ENCODE measurements around the gene INKA1.
"Not testable (repeated sequence)": the region's sequence is repeated elsewhere in the genome, so short reads cannot be mapped to it uniquely, and the experiment has no call there.

INKA1 gene
- long read RNA-seq, donor 1, transcript INKA1-201 (2 exons, 1,040 nt), result major isoform, 31 of 40 reads
- long read RNA-seq, donor 1, partial matches to known transcripts, result 9 of 40 reads
- long read RNA-seq, donor 1, other reads (novel, unspliced or antisense), result 0 of 40 reads
- long read RNA-seq, donor 2, transcript INKA1-201 (2 exons, 1,040 nt), result major isoform, 12 of 12 reads
- long read RNA-seq, donor 2, partial matches to known transcripts, result 0 of 12 reads
- long read RNA-seq, donor 2, other reads (novel, unspliced or antisense), result 0 of 12 reads
- long read RNA-seq, donor 3, partial matches to known transcripts, result 0 of 2 reads
- long read RNA-seq, donor 3, other reads (novel, unspliced or antisense), result 0 of 2 reads
- long read RNA-seq, donor 4, transcript INKA1-201 (2 exons, 1,040 nt), result major isoform, 5 of 10 reads
- long read RNA-seq, donor 4, partial matches to known transcripts, result 5 of 10 reads
- long read RNA-seq, donor 4, other reads (novel, unspliced or antisense), result 0 of 10 reads
- long read RNA-seq, donor 5, transcript INKA1-201 (2 exons, 1,040 nt), result major isoform, 11 of 17 reads
- long read RNA-seq, donor 5, partial matches to known transcripts, result 6 of 17 reads
- long read RNA-seq, donor 5, other reads (novel, unspliced or antisense), result 0 of 17 reads
- long read RNA-seq, donor 6, transcript INKA1-201 (2 exons, 1,040 nt), result major isoform, 7 of 7 reads
- long read RNA-seq, donor 6, partial matches to known transcripts, result 0 of 7 reads
- long read RNA-seq, donor 6, other reads (novel, unspliced or antisense), result 0 of 7 reads
- long read RNA-seq, donor 7, transcript INKA1-201 (2 exons, 1,040 nt), result major isoform, 14 of 20 reads
- long read RNA-seq, donor 7, partial matches to known transcripts, result 6 of 20 reads
- long read RNA-seq, donor 7, other reads (novel, unspliced or antisense), result 0 of 20 reads
- long read RNA-seq, donor 8, transcript INKA1-201 (2 exons, 1,040 nt), result major isoform, 12 of 12 reads
- long read RNA-seq, donor 8, partial matches to known transcripts, result 0 of 12 reads
- long read RNA-seq, donor 8, other reads (novel, unspliced or antisense), result 0 of 12 reads

DNA sequence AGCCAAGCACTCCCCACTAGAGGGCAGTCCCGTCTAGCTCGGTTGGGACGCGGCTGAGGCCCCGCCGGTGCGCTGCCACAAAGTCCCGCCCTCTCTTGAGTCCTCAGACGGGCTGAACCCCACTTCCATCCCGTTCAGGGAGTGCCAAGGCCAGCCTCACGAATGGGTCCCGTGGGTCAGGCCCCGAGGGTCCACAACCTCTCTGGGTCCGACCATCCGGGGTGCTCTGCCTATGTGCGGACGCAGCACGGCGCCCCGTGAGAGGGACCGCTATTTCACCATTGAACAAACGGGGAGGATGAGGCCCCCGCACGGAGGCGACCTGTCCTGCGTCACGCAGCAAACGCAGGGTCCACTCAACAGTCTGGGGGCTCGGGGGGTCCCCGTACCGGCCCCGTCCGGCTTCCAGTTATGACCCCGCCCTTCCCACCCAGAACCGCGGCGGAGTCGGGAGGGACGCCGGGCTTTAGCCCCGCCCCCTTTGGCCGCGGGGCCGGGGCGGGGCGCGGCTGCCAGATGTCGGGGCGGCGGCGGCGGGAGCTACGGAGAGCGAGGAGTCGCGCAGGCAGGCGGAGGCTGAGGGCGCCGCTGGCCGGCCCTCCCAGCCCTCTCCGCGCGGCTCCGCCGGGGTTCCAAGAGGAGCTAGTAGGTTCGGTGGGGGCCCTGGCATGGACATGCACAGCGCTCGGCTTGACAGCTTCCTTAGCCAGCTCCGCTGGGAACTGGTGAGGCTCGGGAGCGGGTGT, at the start of gene INKA1:
INKA1 (plus strand) TSS at position 543 of the 746 bp plus-strand sequence; CDS start at position 675, 132 bp downstream.
- peak; percentile 94 for DNase-seq

DNA sequence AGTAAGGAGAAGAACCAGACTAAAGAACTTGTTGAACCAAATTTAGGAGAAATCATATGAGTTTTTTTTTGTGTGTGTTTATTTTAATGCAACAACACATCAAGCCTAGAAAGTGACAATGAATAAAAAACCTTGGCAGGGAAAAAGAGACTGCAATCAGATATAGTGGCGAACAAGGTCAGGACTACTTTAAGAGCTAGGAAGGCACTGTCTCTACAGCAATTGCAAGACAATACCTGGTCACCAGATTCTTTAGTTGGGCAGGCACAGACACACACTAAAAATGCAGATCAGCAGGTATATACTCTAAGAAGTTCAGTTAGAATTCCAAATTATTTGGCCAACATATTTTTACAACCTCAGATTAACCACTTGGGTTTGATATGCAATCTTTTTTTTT, 48.5 kb upstream of the INKA1 start:
- no peak for DNase-seq

DNA sequence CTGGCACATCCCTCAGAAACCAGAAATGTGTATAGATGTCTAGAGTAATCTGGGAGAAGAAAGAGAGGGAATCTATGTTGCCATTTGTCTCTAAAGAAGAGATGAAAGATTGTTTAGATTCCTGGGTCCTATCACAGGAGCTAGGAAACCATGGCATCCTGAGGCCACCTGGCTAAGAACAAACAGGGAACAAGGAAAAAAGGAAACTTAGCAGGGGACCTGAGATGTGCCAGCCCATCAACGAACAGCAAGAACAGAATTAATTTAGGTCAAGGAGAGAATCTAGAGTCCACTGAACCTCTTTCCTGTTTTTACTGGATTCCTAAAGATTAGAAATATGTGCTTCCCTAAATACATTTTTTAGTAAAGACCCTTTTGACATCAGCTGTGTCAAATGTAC, 47.0 kb upstream of the INKA1 start:
- no peak for DNase-seq

DNA sequence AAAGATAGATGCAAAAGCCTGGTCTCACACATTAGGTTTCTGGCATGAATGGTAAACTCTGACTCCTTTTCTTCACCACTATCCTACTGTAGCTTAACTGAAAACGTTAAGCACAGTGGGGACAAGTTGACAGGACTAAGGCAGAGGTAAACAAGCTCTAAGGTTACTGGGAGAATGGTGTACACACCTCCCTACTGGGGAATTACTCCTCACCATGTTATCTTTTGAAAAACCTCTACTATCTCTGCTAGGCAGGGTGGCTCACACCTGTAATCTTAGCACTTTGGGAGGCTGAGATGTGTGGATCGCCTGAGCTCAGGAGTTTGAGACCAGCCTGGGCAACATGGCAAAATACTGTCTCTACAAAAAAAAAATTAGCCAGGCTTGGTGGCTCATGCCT, 45.9 kb upstream of the INKA1 start:
- DNase-seq, result no peak

DNA sequence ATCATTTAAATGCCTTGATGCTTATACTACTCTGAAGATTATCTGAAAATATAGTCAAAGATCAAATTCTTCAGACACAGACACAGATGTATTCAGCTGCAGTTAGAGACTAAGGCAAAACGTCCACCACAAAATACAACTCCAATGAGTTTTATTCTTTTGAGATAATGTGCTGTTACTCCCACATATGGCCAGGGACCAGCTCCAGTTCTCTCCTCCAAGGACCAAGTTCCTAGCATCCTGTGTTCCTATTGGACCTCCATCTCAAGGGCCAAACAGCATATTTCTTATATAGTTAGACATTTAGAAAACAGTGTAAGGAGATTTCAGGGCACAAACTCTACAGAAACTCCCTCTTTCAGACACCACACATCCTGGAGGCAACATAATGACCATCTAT, 43.8 kb upstream of the INKA1 start:
- DNase-seq, result no peak

DNA sequence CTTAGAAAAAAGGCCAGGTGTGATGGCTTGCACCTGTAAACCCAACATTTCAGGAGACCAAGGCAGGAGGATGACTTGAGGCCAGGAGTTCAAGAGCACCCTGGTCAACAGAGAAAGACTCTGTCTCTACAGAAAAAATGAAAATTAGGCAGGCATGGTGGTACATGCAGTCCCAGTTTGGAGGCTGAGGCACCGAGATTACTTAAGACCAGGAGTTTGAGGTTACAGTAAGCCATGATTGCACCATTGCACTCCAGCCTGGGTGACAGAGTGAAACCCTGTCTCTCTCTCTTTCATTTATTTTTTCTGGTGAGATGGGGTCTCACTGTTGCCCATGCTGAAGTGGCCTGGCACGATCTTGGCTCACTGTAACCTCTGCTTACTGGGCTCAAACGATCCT, 41.4 kb upstream of the INKA1 start:
- no peak for DNase-seq

DNA sequence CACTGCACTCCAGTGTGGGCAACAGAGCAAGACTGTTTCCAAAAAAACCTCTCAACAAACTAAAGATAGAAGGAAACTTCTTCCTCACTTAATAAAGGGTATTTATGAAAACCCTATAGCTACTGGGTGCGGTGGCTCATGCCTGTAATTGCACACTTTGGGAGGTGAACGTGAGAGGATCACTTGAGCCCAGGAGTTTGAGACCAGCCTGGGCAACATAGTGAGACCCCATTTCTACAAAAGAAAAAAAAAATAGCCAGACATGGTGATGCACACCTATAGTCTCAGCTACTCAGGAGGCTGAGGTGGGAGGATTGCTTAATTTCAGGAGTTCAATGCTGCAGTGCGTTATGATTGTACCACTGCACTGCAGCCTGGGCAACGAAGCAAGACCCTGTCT, 39.1 kb upstream of the INKA1 start:
- no peak for DNase-seq

DNA sequence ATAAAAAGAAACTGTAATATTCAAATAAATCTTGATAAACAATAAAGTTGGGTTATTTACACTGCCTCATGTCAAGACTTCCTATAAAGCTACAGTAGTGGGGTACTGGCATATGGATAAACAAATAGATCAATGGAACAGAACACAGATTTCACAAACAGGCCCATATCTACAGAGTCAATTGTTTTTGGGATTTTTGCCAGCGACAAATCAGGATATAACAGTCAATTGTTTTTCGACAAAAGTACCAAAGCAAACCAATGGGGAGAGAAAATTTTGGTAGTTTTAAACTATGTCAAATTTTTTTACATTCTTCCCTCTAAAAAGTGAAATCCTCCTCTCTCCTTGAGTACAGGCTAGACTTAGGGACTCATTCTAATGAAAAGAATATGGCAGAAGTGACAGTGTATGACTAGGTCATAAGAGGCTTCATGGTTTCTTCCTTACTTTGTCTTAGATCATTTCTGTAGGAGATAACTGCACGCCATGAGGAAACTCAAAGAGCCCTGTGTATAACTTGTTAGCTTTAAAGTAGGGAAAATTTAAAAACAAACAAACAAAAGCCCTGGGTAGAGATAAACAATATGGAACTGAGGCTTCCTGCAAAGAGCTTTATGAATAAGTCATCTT, 33.7 kb upstream of the INKA1 start:
- no peak for DNase-seq

DNA sequence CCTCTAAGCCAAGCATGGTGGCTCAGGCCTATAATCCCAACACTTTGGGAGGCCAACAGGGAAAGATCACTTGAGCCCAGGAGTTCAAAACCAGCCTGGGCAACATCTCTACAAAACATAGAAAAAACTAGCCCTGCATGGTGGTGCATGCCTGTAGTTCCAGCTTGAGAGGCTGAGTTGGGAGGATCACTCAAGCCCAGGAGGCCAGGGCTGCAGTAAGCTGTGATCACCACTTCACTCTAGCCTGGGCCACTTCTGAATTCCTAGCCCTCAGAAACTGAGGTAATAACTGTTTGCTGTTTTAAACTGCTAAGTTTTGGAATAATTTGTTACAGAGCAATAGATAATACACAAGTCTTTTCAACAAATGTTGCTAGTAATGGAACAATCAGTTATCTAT, 33.1 kb upstream of the INKA1 start:
- DNase-seq, result no peak

DNA sequence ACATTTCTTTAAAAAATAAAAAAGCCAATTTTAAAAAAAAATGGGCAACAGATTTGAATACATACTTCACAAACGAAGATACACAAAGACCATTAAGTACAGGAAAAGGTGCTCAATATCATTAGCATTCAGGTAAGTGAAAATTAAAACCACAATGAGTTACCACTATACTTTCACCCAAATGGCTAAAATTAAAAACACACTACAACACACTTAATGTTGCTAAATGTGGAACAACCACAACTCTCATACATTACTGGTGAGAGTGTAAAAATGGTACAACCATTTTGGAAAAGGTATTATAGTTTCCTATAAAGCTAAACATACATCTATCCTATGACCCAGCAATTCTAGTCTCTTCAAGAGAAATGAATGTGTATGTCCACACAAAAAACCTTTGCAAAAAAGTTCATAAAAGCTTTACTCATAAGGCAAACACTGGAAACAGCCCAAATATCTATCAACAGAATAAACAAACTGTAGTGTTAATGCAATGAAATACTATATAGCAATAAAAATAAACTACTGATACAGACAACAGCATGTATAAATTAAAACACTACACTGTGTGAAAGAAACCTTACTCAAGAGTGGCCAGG, 31.6 kb upstream of the INKA1 start:
- DNase-seq, result no peak

DNA sequence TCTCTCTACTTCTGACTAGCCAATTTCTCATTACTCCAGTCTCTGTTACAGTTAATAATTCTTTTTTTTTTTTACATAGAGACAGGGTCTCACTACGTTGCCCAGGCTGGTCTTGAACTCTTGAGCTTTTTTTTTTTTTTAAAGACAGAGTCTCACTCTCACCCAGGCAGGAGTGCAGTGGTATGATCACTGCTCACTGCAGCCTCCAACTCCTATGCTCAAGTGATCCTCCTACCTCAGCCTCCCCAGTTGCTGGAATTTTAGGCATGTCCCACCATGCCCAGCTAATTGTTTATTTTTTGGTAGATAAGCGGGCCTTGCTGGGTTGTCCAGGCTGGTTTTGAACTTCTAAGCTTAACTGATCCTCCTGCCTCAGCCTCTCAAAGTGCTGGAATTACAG, 30.4 kb upstream of the INKA1 start:
- no peak for DNase-seq

DNA sequence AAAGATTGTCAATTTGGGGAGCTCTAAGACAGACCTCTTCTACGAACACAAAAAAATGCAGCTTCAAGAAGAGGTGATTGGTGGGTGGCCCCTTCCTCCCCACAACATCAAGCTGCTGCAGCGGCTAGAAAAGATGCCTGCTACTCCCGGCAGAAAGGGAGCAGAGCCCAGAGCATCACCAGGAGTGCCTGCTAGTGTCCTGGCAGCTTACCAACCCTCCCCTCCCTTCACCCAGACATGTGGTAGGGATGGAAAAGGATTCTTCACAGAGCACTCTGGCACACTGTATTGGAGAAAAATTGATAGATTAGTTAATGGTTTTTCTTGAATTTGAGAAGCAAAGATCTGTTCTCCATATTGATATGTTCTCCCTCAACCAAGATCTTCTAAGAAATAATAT, 27.5 kb upstream of the INKA1 start:
- DNase-seq, result no peak

DNA sequence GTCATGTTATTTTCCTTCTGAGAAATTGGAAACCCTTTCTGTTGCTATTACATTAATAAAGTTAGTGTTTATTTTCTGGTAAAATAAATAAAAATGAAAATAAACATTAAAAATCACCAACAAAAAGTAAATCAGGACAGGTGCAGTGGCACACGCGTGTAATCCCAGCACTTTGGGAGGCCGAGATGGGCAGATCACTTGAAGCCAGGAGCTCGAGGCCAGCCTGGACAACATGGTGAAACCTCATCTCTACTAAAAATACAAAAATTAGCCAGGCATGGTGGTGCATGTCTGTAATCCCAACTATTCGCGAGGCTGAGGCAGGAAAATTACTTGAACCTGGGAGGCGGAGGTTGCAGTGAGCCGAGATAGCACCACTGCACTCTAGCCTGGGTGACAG, 27.0 kb upstream of the INKA1 start:
- DNase-seq, result not testable (repeated sequence)

DNA sequence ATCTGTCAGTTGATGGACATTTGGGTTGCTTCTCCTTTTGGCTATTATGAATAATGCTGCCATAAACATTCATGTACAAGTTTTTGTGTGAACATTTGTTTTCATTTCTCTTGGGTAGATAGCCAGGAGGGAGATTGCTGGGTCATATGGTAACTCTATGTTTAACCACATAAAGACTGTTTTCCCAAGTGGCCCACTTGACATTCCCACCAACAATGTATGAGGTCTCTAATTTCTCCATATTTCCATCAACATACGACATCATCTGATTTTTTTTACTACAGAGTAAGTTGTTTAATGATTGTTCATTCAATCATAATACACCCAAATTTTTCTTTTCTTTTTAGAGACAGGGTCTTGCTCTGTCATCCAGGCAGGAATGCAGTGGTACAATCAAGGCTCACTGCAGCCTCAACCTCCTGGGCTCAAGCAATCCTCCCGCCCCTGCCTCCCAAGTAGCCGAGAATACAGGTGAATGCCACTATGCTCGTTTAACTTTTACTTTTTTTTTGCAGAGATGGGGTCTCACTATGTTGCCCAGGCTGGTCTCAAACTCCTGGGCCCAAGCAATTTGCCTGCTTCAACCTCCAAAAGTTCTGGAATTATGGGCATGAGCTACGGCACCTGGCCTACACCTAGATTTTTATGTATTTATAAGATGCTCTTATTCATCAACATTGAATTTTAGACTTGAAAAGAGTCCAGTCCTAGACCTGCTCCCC, 23.5 kb upstream of the INKA1 start:
- no peak for DNase-seq

DNA sequence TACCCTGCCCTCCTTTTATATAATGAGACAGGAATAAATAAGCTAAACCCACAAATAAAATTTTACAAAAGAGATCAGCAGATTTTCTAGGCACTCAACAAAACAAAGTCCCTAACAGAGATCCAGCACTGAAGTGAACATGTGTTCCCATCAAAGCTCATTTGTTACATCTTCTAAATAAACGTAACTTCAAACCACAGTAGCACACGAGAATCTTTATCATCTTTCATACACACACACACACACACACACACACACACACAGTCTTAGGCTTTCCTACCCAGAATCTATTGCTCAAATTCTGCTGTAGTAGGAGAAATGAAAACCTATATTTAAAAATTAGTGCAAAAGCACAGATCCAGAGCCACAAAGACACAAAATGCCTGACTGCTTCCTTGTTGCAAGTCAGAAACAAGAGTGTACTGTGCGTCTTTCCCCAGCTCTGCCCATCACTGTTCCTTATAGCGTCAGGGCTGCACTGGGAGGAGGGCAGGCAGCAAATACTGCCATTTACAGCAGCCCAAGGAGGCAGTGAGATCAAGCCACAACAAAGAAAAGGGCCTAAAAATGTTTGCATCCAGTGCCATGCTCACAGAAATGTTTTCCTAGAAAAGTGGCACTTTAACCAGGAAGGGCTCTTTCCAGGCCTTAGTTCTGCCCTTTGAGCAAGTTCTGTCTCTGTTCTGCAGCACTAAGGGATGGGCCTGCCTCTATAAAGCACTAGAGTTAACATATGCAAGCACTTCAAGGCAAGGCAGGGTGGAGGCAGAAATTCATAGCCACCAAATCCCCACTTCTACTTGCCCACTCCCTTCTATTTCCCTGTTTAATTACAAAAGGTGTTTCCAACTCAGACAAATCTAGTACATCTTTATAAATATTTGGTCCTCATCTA, 22.7 kb upstream of the INKA1 start:
- no peak for DNase-seq

DNA sequence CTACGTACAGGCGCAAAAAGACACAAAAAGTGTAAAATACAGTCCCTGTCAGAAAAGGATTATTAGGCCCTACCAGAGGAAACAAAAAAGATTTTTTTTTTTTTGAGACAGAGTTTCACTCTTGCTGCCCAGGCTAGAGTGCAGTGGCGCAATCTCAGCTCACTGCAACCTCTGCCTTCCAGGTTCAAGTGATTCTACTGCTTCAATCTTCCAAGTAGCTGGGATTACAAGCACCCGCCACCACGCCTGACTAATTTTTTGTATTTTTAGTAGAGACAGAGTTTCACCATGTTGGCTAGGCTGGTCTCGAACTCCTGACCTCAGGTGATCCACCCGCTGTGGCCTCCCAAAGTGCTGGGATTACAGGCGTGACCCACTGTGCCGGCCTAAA, 22.1 kb upstream of the INKA1 start:
- not testable (repeated sequence) for DNase-seq

DNA sequence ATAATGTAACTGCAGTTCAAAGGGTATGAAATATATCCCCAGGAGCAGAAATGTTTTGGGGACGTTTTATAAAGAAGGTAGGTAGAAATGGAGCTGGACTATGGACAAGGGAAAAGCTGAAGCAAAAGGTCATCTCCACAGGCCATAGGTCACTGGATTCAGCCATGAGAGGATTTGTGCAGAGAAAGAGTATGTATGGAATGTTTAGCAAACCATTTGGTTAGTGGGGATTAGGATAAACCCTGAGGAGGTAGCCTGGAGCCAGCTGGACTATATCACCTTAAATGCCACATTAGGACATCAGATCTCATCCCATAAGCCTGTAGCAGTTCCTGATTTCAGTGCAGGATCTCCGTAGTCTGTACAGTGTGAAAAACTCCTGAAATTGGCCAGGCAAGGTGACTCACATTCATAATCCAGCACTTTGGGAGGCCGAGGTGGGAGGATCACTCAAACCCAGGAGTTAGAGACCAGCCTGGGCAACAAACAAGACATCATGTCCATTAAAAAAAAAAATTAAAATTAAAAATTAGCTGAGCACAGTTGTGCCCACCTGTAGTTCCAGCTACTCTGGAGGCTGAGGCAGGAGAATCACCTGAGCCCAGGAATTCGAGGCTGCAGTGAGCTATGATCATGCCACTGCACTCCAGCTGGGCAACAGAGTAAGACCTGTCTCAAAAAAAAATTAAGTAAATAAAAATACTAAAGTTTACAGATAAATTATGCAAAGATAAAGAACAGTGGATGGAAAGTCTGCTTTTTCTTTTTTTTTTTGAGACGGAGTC, 21.5 kb upstream of the INKA1 start:
- DNase-seq, result no peak

DNA sequence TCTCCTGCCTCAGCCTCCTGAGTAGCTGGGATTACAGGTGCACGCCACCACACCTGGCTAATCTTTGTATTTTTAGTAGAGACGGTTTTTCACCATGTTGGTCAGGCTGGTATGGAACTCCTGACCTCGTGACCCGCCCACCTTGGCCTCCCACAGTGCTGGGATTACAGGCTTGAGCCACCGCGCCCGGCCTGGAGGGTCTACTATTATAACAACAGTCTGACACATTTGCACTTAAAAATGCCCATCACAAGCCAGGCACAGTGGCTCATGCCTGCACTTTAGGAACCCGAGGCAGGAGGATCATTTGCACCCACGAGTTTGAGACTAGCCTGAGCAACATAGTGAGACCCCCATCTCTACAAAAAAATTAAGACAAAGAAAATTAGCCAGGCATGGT, 20.8 kb upstream of the INKA1 start:
- DNase-seq, result not testable (repeated sequence)
